ENCODE results near the gene PSD2.

The PSD2 gene

GRCh38 chr5:139812836-139813805 lies 17.5 kb downstream of the PSD2 start:
- no peak for DNase-seq

GRCh38 chr5:139814191-139814601 lies 18.6 kb downstream of the PSD2 start:
- DNase-seq: no peak

- no peak for DNase-seq
Measured at GRCh38 chr5:139814704-139815280, 19.2 kb downstream of the PSD2 start.

GRCh38 chr5:139816566-139816965 lies 21.0 kb downstream of the PSD2 start:
- DNase-seq: no peak

- no peak for DNase-seq
Measured at GRCh38 chr5:139817362-139817761, 21.8 kb downstream of the PSD2 start.

GRCh38 chr5:139817970-139818369 lies 22.4 kb downstream of the PSD2 start:
- no peak for DNase-seq

- no peak for DNase-seq
Measured at GRCh38 chr5:139820130-139820529, 24.5 kb downstream of the PSD2 start.

GRCh38 chr5:139820606-139821005 lies 25.0 kb downstream of the PSD2 start:
- no peak for DNase-seq

- no peak for DNase-seq
Measured at GRCh38 chr5:139821806-139822552, 26.4 kb downstream of the PSD2 start.

- DNase-seq: no peak
Measured at GRCh38 chr5:139822553-139823425, 27.2 kb downstream of the PSD2 start.

- DNase-seq: no peak
Measured at GRCh38 chr5:139823757-139824355, 28.2 kb downstream of the PSD2 start.

GRCh38 chr5:139825690-139826089 lies 30.1 kb downstream of the PSD2 start:
- no peak for DNase-seq

GRCh38 chr5:139828207-139828895 lies 32.7 kb downstream of the PSD2 start:
- no peak for DNase-seq

- DNase-seq: no peak
Measured at GRCh38 chr5:139829471-139829870, 33.9 kb downstream of the PSD2 start.

- no peak for DNase-seq
Measured at GRCh38 chr5:139831624-139832023, 36.0 kb downstream of the PSD2 start.

- no peak for DNase-seq
Measured at GRCh38 chr5:139833525-139833924, 37.9 kb downstream of the PSD2 start.

GRCh38 chr5:139835656-139836055 lies 40.0 kb downstream of the PSD2 start:
- DNase-seq: no peak

GRCh38 chr5:139836469-139837208 lies 41.0 kb downstream of the PSD2 start:
- DNase-seq: no peak

GRCh38 chr5:139837711-139838380 lies 42.2 kb downstream of the PSD2 start:
- no peak for DNase-seq
